ENCODE data around the gene ZNF267. TPM values are rescaled to one million over a fixed set of nuclear protein-coding genes. Genes with fewer than 3 reads are reported as not detected.

ZNF267 gene
- polyA plus RNA-seq, 6 donors from 2014 or later, result 11.6 to 24.6 (median 17.6) TPM

- H3K4me3 Mint-ChIP-seq, result peak overlapping the region in 1 of 8 donors; percentile 98
- peaks cover 33 to 69% (median 55%) of the 10 kb centered on the region in 3 donors for H3K4me1 Mint-ChIP-seq
- H3K27me3 Mint-ChIP-seq, result no peaks in the 10 kb centered on the region
- DNase-seq (no peak), ATAC-seq (ENCODE audit: low read depth in 2 of 2) (no peak)
- H3K27ac Mint-ChIP-seq, result peak overlapping the region in 5 of 6 donors; percentile 57 to 87 (median 69)
- H3K36me3 Mint-ChIP-seq, result no peaks in the 10 kb centered on the region
- H3K9me3 Mint-ChIP-seq, result no peaks in the 10 kb centered on the region
These were observed 2.1 kb upstream of the ZNF267 start for GRCh38 chr16:31871510-31871909.

GRCh38 chr16:31872201-31872600, 1.4 kb upstream of the ZNF267 start:
- H3K27ac Mint-ChIP-seq, result peak overlapping the region in 3 of 6 donors; percentile 32 to 98 (median 60)
- ATAC-seq (ENCODE audit: low read depth in 2 of 2) (no peak), DNase-seq (no peak)
- no peaks in the 10 kb centered on the region for H3K27me3 Mint-ChIP-seq
- H3K4me1 Mint-ChIP-seq, result peaks cover 36 to 76% (median 62%) of the 10 kb centered on the region in 3 donors
- H3K9me3 Mint-ChIP-seq, result no peaks in the 10 kb centered on the region
- no peaks in the 10 kb centered on the region for H3K36me3 Mint-ChIP-seq
- H3K4me3 Mint-ChIP-seq, result peak overlapping the region in 5 of 8 donors; percentile 12 to 98 (median 51)

GRCh38 chr16:31874366-31875111, 932 bp downstream of the ZNF267 start:
- peak overlapping the region; percentile 63 to 98 (median 90) for H3K27ac Mint-ChIP-seq
- H3K27me3 Mint-ChIP-seq, result no peaks in the 10 kb centered on the region
- peaks cover 42 to 82% (median 80%) of the 10 kb centered on the region in 3 donors for H3K4me1 Mint-ChIP-seq

DNA sequence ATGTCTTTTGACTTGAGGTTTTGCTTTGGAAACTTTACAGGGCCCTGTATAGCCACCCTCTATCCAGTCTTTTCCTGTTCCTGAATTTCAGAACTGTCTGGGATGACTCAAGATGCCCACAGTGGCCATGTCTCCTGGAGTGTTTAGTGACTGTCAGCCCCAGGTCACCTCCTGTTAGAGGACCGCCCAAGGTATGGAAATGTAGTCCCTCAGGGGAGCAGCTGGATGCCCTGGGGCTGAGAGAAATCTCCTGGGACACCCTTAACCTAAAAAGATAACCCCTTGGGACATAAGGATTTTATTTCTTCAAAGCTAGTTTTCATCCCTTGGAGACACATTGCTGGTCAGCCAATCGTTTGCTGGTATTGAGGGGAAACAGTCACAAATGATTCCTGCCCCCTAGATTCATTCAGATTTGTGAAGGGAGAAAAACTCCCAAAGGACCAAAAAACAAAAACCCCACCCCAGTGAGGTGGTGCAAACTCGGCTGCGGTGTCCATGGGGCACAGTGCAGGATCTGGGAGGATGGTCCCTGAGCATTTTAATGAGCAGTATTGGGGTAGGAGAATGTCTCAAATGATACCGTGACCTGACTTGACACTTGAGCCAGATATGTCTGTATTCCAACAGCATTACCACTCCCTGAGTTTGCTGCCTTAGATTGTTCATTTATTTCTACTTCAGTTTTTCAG, 1.7 kb downstream of the ZNF267 start:
- DNase-seq (no peak), ATAC-seq (ENCODE audit: low read depth in 2 of 2) (no peak)
- H3K9me3 Mint-ChIP-seq, result no peaks in the 10 kb centered on the region
- peak overlapping the region; percentile 87 to 100 (median 98) for H3K4me3 Mint-ChIP-seq
- H3K27me3 Mint-ChIP-seq, result no peaks in the 10 kb centered on the region
- peaks cover 0 to 8% of the 10 kb centered on the region in 2 donors for H3K36me3 Mint-ChIP-seq
- H3K4me1 Mint-ChIP-seq, result peaks cover 44 to 84% (median 82%) of the 10 kb centered on the region in 3 donors
- H3K27ac Mint-ChIP-seq, result peak overlapping the region; percentile 63 to 98 (median 85)

More at GRCh38 chr16:31874366-31875111, 932 bp downstream of the ZNF267 start:
- peak; percentile 60 to 65 for ATAC-seq (ENCODE audit: low read depth in 2 of 2)
- peaks cover 0 to 8% of the 10 kb centered on the region in 2 donors for H3K36me3 Mint-ChIP-seq
- DNase-seq, result peak; percentile 67
- no peaks in the 10 kb centered on the region for H3K9me3 Mint-ChIP-seq
- H3K4me3 Mint-ChIP-seq, result peak overlapping the region; percentile 87 to 100 (median 98)

DNA sequence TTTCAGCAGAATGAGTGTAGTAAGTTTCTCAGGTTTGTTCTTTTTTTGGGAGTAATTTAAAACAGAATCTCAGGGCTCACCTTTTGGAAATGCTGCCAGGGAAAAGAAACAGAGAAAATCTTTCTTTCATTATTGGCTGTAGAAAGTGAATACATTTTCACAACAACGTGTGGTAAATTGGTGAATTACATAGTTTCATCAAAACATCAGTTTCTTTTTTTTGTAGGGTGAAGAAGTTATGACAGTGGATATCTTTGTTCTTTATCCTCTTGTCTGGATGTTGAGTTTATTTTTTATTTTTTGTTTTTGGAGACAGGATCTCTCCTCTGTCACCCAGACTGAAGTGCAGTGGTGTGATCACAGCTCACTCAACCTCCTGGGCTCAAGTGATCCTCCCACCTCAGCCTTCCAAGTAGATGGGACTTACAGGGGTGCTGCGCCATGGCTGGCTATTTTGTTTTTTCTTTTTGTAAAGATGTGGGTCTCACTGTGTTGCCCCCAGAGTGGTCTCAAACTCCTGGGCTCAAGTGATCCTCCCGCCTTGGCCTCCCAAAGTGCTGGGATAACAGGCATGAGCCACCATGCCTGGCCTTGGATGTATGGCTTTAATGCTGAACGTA, 2.4 kb downstream of the ZNF267 start:
- no peaks in the 10 kb centered on the region for H3K27me3 Mint-ChIP-seq
- H3K36me3 Mint-ChIP-seq, result peaks cover 0 to 8% of the 10 kb centered on the region in 2 donors
- H3K27ac Mint-ChIP-seq, result peak overlapping the region; percentile 17 to 98 (median 85)
- DNase-seq, result no peak
- ATAC-seq (ENCODE audit: low read depth in 2 of 2), result no peak
- H3K4me3 Mint-ChIP-seq, result peak overlapping the region; percentile 25 to 100 (median 98)
- H3K9me3 Mint-ChIP-seq, result no peaks in the 10 kb centered on the region
- H3K4me1 Mint-ChIP-seq, result peaks cover 44 to 81% (median 74%) of the 10 kb centered on the region in 3 donors

DNA sequence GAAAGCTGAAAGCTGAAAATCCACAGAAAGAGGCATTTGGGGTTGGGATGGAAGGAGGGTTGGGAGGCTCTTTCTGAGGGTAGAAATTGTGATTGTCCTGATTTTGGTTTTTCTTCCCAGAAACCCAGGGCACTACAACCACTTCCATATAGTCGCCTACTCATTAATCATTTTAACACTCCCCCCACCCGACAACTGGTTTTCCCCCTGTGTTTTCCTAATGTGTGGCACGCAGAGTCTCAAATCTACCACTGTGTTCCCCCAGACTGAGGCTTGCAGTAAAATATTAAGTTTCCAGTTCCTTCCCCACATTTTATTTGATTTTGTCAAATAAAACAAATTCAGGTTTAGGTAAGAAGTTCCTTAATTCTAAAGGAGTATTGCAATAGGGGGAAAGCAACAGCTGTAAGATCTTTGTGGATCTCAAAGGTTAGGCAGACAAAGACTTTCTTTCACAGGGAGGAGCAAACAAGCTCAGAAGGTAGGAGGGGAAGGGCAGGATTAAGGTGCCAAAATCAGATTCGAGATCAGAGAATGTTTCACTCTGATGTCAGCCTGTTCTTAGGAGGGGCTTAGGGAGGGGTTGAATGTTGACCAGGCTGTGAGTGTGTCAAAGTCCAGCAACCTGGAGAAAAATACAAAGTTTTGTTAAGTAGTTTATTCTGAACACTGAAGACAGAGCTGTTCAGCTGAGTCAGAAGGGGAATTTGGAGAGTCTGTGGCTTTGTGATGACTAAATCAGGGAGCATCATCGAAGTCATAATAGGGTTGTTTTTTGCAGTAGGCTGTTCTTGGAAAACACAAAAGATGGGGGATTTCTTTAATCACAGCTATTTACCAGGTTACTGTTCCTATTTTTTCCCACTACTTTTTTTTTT, 3.6 kb downstream of the ZNF267 start:
- Mint-ChIP-seq H3K4me3 (peak overlapping the region in 7 of 8 donors; percentile 10 to 98 (median 25)), H3K4me1 (peaks cover 48 to 83% (median 77%) of the 10 kb centered on the region in 3 donors), H3K36me3 (peaks cover 0 to 8% of the 10 kb centered on the region in 2 donors), H3K27ac (peak overlapping the region; percentile 15 to 98 (median 84)), H3K9me3 (no peaks in the 10 kb centered on the region), H3K27me3 (no peaks in the 10 kb centered on the region)
- no peak for DNase-seq
- ATAC-seq (ENCODE audit: low read depth in 2 of 2), result no peak

DNA sequence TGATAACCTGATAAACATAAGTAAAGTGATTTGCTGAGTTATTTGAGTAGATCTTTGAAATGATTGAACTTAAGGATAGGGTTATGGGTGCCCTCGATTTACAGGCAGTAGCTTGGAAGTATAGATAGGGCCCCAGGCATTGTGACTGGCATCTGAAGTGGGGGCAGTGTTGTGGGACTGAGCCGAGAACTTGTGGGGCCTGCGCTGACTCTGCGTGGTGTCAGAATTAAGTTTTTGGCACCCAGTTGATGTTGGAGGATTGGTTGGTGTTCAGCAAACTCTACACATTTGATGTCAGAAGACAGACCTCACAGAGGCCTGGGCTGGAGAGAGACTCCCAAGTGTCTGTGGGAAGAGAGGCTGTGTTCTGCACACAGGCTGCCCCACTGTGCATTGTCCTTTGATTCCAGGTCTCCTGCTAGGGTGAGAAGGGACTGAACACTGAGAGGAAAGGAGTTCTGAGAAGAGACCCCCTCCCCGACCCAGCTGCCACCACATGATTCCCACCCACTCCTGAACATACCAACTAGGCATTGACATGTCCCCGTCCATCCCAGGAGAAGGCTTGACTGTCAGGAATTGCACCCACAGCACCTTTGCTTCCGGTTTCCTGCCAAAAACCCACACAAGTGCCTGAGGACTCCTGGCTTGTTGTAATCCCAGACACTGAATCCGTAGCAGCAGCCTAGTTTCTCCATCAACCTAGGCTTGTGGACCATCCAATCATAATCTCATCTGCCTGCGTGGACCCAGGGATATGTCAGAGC, 4.5 kb downstream of the ZNF267 start:
- Mint-ChIP-seq H3K9me3 (no peaks in the 10 kb centered on the region), H3K36me3 (peaks cover 0 to 8% of the 10 kb centered on the region in 2 donors), H3K4me1 (peaks cover 50 to 78% (median 76%) of the 10 kb centered on the region in 3 donors), H3K4me3 (peak overlapping the region in 4 of 8 donors; percentile 8 to 33 (median 19)), H3K27me3 (no peaks in the 10 kb centered on the region), H3K27ac (peak overlapping the region; percentile 30 to 98 (median 74))
- no peak for ATAC-seq (ENCODE audit: low read depth in 2 of 2)
- DNase-seq, result no peak

GRCh38 chr16:31879937-31880321, 6.3 kb downstream of the ZNF267 start:
- peaks cover 0 to 8% of the 10 kb centered on the region in 2 donors for H3K36me3 Mint-ChIP-seq
- H3K4me3 Mint-ChIP-seq, result peak overlapping the region in 1 of 8 donors; percentile 26
- DNase-seq (no peak), ATAC-seq (ENCODE audit: low read depth in 2 of 2) (no peak)
- peak overlapping the region in 1 of 6 donors; percentile 67 for H3K27ac Mint-ChIP-seq
- no peaks in the 10 kb centered on the region for H3K9me3 Mint-ChIP-seq
- peaks cover 46 to 66% (median 64%) of the 10 kb centered on the region in 3 donors for H3K4me1 Mint-ChIP-seq
- no peaks in the 10 kb centered on the region for H3K27me3 Mint-ChIP-seq

- no peak for ATAC-seq (ENCODE audit: low read depth in 2 of 2)
- peak overlapping the region in 1 of 8 donors; percentile 60 for H3K4me3 Mint-ChIP-seq
- peaks cover 49 to 62% (median 62%) of the 10 kb centered on the region in 3 donors for H3K4me1 Mint-ChIP-seq
- no peaks in the 10 kb centered on the region for H3K27me3 Mint-ChIP-seq
- peak overlapping the region in 4 of 6 donors; percentile 18 to 76 (median 64) for H3K27ac Mint-ChIP-seq
- H3K9me3 Mint-ChIP-seq, result no peaks in the 10 kb centered on the region
- no peak for DNase-seq
- H3K36me3 Mint-ChIP-seq, result peaks cover 0 to 13% of the 10 kb centered on the region in 2 donors
These were observed 6.8 kb downstream of the ZNF267 start for GRCh38 chr16:31880322-31880979.

DNA sequence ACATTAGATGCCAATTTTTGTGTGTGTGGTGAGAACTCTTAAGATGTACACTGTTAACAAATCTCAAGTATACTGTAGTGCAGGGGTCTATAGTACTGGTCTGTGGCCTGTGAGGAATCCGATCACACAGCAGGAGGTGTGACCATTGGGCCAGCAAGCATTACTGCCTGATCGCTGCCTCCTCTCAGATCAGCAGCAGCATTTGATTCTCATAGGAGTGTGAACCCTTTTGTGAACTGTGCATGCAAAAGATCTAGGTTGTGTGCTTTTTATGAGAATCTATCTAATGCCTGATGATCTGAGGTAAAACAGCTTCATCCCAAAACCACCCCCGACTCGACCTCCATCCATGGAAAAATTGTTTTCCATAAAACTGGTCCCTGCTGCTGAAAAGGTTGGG, 12.6 kb downstream of the ZNF267 start:
- ATAC-seq (ENCODE audit: low read depth in 2 of 2) (no peak), DNase-seq (no peak)
- Mint-ChIP-seq H3K36me3 (peaks cover 28 to 40% of the 10 kb centered on the region in 2 donors), H3K4me1 (peaks cover 31 to 47% (median 34%) of the 10 kb centered on the region in 3 donors), H3K27ac (peak overlapping the region in 2 of 6 donors; percentile 41 to 54), H3K9me3 (peaks cover 0 to 15% (median 10%) of the 10 kb centered on the region in 7 donors), H3K4me3 (no peak overlapping the region), H3K27me3 (no peaks in the 10 kb centered on the region)

GRCh38 chr16:31888735-31889134, 15.1 kb downstream of the ZNF267 start:
- ATAC-seq (ENCODE audit: low read depth in 2 of 2) (no peak), DNase-seq (no peak)
- Mint-ChIP-seq H3K27ac (peak overlapping the region in 3 of 6 donors; percentile 31 to 65 (median 58)), H3K27me3 (no peaks in the 10 kb centered on the region), H3K9me3 (peaks cover 4 to 30% (median 20%) of the 10 kb centered on the region in 7 donors), H3K4me3 (no peak overlapping the region), H3K4me1 (peaks cover 30 to 43% (median 37%) of the 10 kb centered on the region in 3 donors), H3K36me3 (peaks cover 45 to 58% of the 10 kb centered on the region in 2 donors)
